BE2C (cell line): ENCODE data around the gene CHAD.

Experiments
- DNase-seq: peaks from one replicate; pipeline ENCODE4 v3.0.0-alpha.2; 2020
- H3K27me3 ChIP-seq: fragments of 250-450 bp; sonication (Bioruptor Pico); 2 replicates; pipeline ENCODE4 v1.5.1; 2020; ENCODE audit warnings: mild to moderate bottlenecking
- H3K36me3 ChIP-seq: fragments of 250-450 bp; sonication (Bioruptor Pico); 2 replicates; pipeline ENCODE4 v1.5.1; 2020; ENCODE audit warnings: mild to moderate bottlenecking
- H3K4me1 ChIP-seq: fragments of 250-450 bp; sonication (Bioruptor Pico); 2 replicates; pipeline ENCODE4 v1.5.1; 2020
- H3K4me3 ChIP-seq: 2 replicates; pipeline ENCODE4 v1.5.1; 2011; ENCODE audit warnings: low read depth, low read length
- H3K9me3 ChIP-seq: fragments of 250-450 bp; sonication (Bioruptor Pico); 2 replicates; pipeline ENCODE4 v1.5.1; 2020
- TF ChIP-seq, protein P1 (sequence below): IDR thresholded peaks from 2 replicates; pipeline ENCODE4 v1.5.1; 2012; ENCODE audit warnings: mild to moderate bottlenecking, low read depth, low read length

The CHAD gene

DNA sequence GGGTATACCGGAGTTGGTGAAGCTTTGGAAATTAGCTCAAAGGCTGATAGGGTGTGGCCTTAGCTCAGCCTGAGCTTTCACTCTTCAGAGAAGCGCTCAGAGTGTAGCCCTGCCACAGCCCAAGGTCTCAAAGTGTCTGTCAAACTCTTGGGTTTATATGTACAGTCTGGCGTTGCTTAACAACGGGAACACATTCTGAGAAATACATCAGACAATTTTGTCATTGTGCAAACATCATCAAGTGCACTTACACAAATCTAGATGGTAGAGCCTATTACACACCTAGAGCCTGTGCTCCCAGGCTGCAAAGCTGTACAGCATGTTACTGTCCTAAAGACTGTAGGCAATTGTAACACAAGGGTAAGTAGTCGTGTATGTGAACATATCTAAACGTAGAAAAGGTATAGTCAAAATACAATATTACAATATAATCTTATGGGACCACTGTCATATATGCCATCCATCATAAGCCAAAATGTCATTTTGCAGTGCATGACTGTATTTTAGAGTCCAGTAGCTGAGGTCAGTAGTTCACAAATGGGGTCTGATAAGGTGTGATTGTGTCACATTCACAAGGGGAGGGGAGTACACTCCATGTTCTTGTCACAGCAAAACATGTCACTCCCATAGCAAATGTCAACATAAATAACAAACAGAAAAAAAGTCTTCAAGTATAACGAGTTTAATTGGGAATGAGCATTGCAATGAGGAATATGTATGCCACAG, 20.6 kb downstream of the CHAD start:
- TF ChIP-seq, protein P1, sequence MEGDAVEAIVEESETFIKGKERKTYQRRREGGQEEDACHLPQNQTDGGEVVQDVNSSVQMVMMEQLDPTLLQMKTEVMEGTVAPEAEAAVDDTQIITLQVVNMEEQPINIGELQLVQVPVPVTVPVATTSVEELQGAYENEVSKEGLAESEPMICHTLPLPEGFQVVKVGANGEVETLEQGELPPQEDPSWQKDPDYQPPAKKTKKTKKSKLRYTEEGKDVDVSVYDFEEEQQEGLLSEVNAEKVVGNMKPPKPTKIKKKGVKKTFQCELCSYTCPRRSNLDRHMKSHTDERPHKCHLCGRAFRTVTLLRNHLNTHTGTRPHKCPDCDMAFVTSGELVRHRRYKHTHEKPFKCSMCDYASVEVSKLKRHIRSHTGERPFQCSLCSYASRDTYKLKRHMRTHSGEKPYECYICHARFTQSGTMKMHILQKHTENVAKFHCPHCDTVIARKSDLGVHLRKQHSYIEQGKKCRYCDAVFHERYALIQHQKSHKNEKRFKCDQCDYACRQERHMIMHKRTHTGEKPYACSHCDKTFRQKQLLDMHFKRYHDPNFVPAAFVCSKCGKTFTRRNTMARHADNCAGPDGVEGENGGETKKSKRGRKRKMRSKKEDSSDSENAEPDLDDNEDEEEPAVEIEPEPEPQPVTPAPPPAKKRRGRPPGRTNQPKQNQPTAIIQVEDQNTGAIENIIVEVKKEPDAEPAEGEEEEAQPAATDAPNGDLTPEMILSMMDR: no peak
- Histone ChIP-seq H3K27me3 (no peaks in the 10 kb centered on the region), H3K9me3 (no peaks in the 10 kb centered on the region), H3K36me3 (no peaks in the 10 kb centered on the region), H3K4me3 (no peak overlapping the region), H3K4me1 (no peaks in the 10 kb centered on the region)
- no peak for DNase-seq

DNA sequence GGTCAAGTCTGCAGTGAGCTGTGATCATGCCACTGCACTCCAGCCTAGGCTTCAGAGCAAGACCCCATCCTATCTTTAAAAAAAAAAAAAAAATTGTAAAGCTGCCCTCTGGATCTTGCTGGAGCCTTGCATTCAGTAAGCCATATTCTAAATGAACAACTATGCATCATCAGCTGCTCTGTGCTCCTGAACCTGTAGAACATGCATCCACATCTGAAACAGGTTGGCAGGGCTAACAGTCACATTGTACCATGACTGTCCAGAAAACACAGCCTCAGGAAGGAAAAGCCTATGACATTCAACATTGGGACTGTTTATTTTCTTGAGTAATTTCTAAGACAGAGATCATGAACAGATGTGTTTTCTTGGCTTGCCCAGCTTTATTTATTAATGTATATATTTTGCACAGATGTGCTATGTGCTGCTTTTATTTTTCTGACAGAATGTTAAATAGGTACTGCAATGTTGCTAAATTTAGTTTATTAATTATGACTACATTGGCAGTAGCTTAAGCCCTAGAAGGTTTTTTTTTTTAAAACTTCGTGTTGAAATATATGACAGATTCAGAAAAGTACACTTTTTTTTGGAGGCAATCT, 22.9 kb downstream of the CHAD start:
- Histone ChIP-seq H3K27me3 (no peaks in the 10 kb centered on the region), H3K36me3 (no peaks in the 10 kb centered on the region), H3K9me3 (no peaks in the 10 kb centered on the region), H3K4me3 (no peak overlapping the region), H3K4me1 (no peaks in the 10 kb centered on the region)
- TF ChIP-seq, protein P1: no peak
- no peak for DNase-seq

DNA sequence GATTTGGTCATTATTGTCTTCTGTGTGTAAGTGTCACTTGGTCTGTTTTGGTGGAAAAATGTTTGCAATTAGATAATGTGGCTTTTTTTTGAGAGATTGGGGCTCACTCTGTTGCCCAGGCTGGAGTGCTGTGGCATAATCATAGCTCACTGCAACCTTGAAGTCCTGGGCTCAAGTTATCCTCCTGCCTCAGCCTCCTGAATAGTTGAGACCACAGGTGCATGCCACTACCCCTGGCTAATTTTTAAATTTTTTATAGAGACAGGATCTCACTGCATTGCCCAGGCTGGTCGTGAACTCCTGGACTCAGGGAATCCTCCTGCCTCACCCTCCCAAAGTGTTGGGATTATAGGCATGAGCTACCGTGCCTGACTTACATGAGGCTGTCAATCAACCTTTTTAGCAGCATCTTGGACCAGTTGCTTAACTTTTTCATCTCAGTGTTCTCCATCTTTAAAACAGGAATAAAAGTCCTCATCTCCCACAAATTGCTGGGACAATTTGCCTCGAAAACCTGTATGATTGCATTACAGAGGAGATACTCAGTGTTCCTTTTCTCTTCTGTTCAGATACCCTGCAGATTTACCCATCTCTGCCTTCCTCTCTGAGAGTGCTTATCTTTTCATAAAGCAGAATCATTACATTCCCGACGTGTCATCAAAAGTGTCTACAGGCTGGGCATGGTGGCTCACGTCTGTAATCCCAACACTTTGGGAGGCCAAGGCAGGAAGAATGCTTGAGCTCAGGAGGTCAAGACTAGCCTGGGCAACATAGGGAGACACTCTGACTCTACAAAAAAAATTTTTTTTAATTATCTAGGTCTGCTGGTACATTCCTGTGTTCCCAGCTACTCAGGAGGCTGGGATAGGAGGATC, 23.6 kb downstream of the CHAD start:
- TF ChIP-seq, protein P1: no peak
- Histone ChIP-seq H3K4me1 (no peaks in the 10 kb centered on the region), H3K4me3 (no peak overlapping the region), H3K9me3 (no peaks in the 10 kb centered on the region), H3K36me3 (no peaks in the 10 kb centered on the region), H3K27me3 (no peaks in the 10 kb centered on the region)
- no peak for DNase-seq

DNA sequence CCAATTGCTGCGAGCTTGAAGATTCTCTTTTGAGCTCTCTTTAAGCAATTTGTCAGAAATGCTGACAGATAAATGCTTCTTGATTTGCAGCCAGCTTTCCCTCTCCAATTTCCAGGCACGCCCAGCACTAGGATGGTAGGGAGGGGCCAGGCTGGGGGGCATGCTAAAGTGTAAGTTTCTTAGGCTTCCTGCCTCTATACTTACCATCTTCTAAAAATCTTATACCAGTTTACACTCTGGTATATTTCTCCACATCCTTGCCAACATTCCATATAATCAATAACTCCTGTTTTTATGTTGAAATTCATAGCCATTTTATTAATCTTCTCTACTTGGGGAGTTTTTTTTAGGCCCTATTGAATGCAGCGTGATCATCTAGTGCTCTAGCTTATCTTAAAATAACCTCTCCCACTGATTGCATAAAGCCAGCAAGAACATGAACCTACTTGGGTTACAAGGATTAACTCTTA, 25.1 kb downstream of the CHAD start:
- H3K4me3 ChIP-seq: no peak overlapping the region
- no peak for DNase-seq
- TF ChIP-seq, protein P1: no peak

DNA sequence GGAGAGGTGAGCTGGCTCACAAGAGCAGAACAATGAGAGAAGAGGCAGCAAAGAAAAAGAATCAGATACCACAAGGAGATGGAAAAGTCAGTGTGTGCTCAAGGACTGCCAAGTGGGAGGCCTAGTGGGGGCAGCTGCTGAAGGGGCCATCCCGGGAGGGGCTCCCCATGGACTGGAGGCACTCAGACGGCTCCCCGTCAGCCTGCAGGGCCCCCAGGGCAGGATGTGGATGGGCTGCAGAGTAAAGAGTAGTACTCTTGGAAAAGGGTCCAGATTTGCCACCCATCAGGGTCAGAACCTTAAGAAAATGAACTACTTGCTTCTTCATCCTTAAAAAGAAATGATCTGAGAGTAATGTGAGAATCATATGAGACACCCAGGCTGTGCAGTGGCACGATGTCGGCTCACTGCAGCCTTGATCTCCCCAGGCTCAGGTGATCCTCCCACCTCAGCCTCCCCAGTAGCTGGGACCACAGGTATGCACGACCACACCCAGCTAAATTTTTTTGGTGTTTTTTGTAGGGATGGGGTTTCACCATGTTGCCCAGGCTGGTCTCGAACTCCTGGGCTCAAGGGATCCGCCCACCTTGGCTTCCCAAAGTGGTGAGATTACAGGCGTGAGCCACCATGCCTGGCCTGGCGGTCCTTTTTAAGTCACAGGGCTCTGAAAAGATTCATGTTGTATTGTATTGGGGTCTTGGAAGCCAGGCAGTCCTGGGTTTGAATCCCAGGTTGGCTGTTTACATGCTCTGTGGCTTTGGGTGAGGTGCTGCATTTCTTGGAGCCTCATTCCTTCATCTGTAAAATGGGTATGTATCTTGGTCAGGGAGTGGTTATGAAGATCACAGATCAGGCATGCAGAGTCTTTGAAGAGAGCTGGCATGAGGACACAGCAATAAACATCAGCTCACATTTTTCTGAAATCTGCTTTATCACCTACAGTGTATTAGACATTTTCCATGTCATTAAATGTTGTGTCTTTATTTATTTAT, 27.5 kb downstream of the CHAD start:
- Histone ChIP-seq H3K9me3 (no peaks in the 10 kb centered on the region), H3K4me1 (no peaks in the 10 kb centered on the region), H3K36me3 (no peaks in the 10 kb centered on the region), H3K4me3 (no peak overlapping the region), H3K27me3 (no peaks in the 10 kb centered on the region)
- TF ChIP-seq, protein P1: no peak
- no peak for DNase-seq

More for the DNA sequence above, 25.1 kb downstream of the CHAD start:
- no peaks in the 10 kb centered on the region for H3K9me3 ChIP-seq
- H3K36me3 ChIP-seq: no peaks in the 10 kb centered on the region
- no peaks in the 10 kb centered on the region for H3K27me3 ChIP-seq
- H3K4me1 ChIP-seq: no peaks in the 10 kb centered on the region
